SJSA1 (cell line): ENCODE measurements around the gene BCS1L. TPM values are rescaled to one million over a fixed set of nuclear protein-coding genes. Genes with fewer than 3 reads are reported as not detected.

ENCODE experiments used
- DNase-seq, 2 experiments: peaks; one replicate each; pipeline ENCODE4 v3.0.0-alpha.2; 2015 to 2020; ENCODE audit warnings: low spot score in 2 of 2, low read depth in 1 of 2
- H3K27ac ChIP-seq: fragments of 250-450 bp; sonication (Bioruptor Pico); 2 replicates; pipeline ENCODE4 v1.5.1; 2020; ENCODE audit warnings: mild to moderate bottlenecking, moderate library complexity
- H3K27me3 ChIP-seq: fragments of 250-450 bp; sonication (Bioruptor Pico); replicated peaks from 2 replicates; pipeline ENCODE4 v1.5.1; 2020; ENCODE audit warnings: mild to moderate bottlenecking, moderate library complexity
- H3K36me3 ChIP-seq: fragments of 250-450 bp; sonication (Bioruptor Pico); 2 replicates; pipeline ENCODE4 v1.5.1; 2020; ENCODE audit warnings: mild to moderate bottlenecking
- H3K4me1 ChIP-seq: fragments of 250-450 bp; sonication (Bioruptor Pico); replicated peaks from 2 replicates; pipeline ENCODE4 v1.6.1; 2021; ENCODE audit warnings: mild to moderate bottlenecking
- H3K4me3 ChIP-seq: fragments of 250-450 bp; sonication (Bioruptor Pico); 2 replicates; pipeline ENCODE4 v1.5.1; 2020; ENCODE audit warnings: mild to moderate bottlenecking
- H3K9me3 ChIP-seq: fragments of 250-450 bp; sonication (Bioruptor Pico); replicated peaks from 2 replicates; pipeline ENCODE4 v1.5.1; 2020; ENCODE audit warnings: mild to moderate bottlenecking
- total RNA-seq: library from RNA; depleted of rRNA; stranded (reverse); fragments of >200 nt; shearing (Covaris generic); gene quantifications from 2 replicates; pipeline ENCODE4 v1.2.3, GENCODE V29; 2014

The BCS1L gene
- total RNA-seq, 1 experiment from 2014 or later: 35.8 TPM

DNA sequence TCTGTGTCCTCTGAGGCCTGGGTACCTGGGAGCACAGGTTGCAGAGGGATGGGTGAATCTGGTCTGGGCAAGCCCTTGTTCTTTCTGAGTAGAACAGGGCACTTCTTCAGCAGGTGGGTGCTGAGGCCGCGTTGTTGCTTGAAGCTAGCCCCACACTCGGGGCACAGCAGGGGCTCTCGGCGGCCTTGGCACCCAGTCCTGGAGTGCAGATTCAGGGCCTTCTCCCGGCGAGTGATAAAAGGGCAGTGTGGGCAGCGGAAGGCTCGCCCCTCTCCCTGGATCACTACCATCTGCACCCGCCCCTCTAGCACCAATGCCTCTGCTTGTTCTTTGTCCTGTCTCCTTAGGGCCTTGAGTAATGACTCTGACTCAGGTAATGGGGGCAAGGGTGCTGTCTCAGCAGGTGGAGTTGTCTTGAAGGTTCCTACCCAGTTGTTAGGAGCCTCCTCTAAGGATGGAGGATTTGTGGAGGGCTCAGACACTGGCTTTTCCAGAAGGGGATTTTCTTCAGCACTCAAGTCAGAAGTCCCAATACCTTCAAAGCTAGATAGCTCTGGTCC lies 15.7 kb upstream of the BCS1L start:
- Histone ChIP-seq H3K4me1 (no peaks in the 10 kb centered on the region), H3K27ac (no peak overlapping the region), H3K9me3 (no peaks in the 10 kb centered on the region), H3K4me3 (no peak overlapping the region), H3K27me3 (no peaks in the 10 kb centered on the region), H3K36me3 (peaks cover 93% of the 10 kb centered on the region)
- DNase-seq: no peak

- Histone ChIP-seq H3K27ac (no peak overlapping the region), H3K27me3 (no peaks in the 10 kb centered on the region), H3K4me1 (no peaks in the 10 kb centered on the region), H3K4me3 (no peak overlapping the region), H3K36me3 (peaks cover 95% of the 10 kb centered on the region), H3K9me3 (no peaks in the 10 kb centered on the region)
- DNase-seq: no peak
Observed at GRCh38 chr2:218644721-218645120, 14.8 kb upstream of the BCS1L start.

DNA sequence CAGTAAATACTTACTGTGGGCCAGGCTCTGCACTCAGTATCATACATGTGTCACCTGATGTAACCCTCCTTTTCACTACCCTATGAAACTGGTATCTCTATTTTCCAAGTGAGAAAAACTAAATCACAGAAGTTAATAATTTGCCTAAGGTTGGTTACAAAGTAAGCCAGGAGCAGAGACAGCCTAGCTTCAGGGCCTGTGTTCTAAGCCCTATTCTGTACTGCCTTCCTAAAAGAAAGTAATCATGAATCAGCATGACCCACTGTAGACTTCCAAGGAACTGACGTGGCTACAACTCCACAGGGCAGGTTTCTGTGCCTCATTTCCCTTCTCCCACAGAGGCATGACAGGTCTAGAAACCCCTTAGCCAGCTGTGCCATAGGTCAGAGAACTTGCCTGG lies 14.4 kb upstream of the BCS1L start:
- H3K27me3 ChIP-seq: no peaks in the 10 kb centered on the region
- H3K4me1 ChIP-seq: no peaks in the 10 kb centered on the region
- no peak overlapping the region for H3K27ac ChIP-seq
- H3K4me3 ChIP-seq: no peak overlapping the region
- DNase-seq: no peak
- peaks cover 98% of the 10 kb centered on the region for H3K36me3 ChIP-seq
- H3K9me3 ChIP-seq: no peaks in the 10 kb centered on the region

GRCh38 chr2:218648088-218648786 lies 11.2 kb upstream of the BCS1L start:
- Histone ChIP-seq H3K4me1 (no peaks in the 10 kb centered on the region), H3K27me3 (no peaks in the 10 kb centered on the region), H3K4me3 (no peak overlapping the region), H3K36me3 (peaks cover 94% of the 10 kb centered on the region), H3K27ac (no peak overlapping the region), H3K9me3 (no peaks in the 10 kb centered on the region)
- DNase-seq: peak; percentile 42 to 63

DNA sequence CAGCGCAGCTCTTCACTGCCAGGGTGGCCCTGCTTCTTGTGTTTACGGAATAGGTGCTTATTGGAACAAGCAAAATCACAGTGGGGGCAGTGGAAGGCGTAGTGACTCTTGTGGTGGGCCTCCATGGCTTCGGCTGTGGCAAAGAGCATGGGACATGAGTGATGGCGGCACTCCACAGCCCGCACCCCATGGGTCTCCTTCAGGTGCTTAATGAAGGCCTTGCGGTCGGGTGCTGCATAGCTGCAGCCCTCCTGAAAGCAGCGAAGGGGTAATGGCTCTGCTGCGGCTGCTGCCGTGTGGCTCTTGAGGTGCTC lies 10.7 kb upstream of the BCS1L start:
- no peak for DNase-seq
- peaks cover 95% of the 10 kb centered on the region for H3K36me3 ChIP-seq
- H3K27ac ChIP-seq: no peak overlapping the region
- no peaks in the 10 kb centered on the region for H3K27me3 ChIP-seq
- H3K4me1 ChIP-seq: no peaks in the 10 kb centered on the region
- no peak overlapping the region for H3K4me3 ChIP-seq
- no peaks in the 10 kb centered on the region for H3K9me3 ChIP-seq

GRCh38 chr2:218655751-218656150 lies 3.7 kb upstream of the BCS1L start:
- Histone ChIP-seq H3K27ac (no peak overlapping the region), H3K4me3 (no peak overlapping the region), H3K36me3 (peaks cover 74% of the 10 kb centered on the region), H3K27me3 (no peaks in the 10 kb centered on the region), H3K9me3 (no peaks in the 10 kb centered on the region), H3K4me1 (peaks cover 4% of the 10 kb centered on the region)
- no peak for DNase-seq

- no peaks in the 10 kb centered on the region for H3K27me3 ChIP-seq
- H3K9me3 ChIP-seq: no peaks in the 10 kb centered on the region
- peaks cover 4% of the 10 kb centered on the region for H3K4me1 ChIP-seq
- H3K27ac ChIP-seq: peak overlapping the region; percentile 35; the same call in 1 of the 2 replicates
- H3K36me3 ChIP-seq: peaks cover 77% of the 10 kb centered on the region
- DNase-seq: peak in 1 of 2 experiments; percentile 42
- H3K4me3 ChIP-seq: peak overlapping the region; percentile 68
Observed at GRCh38 chr2:218658671-218659257, 719 bp upstream of the BCS1L start.

DNA sequence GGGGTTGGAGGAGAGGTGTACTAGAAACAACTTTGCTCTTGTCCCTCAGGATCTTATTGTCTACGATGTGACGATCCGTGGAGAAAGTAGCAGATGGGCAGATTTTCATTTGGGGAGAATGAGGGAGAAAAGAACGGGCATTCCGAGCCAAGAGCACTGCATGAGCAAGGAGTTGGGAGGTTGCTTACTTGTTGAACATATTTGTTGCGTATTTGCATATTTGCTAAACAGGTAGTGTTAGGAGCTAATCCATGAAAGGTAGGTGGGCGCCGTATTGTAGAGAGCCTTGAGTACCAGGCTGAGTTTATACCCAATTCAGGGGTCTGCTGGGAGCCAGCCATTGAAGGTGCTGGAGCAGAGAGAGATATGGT lies 490 bp downstream of the BCS1L start:
- no peaks in the 10 kb centered on the region for H3K9me3 ChIP-seq
- peaks cover 4% of the 10 kb centered on the region for H3K4me1 ChIP-seq
- no peak for DNase-seq
- peak overlapping the region; percentile 68 for H3K4me3 ChIP-seq
- H3K36me3 ChIP-seq: peaks cover 77% of the 10 kb centered on the region
- H3K27ac ChIP-seq: no peak overlapping the region
- H3K27me3 ChIP-seq: no peaks in the 10 kb centered on the region

GRCh38 chr2:218662377-218662776 lies 2.9 kb downstream of the BCS1L start:
- Histone ChIP-seq H3K27ac (no peak overlapping the region), H3K9me3 (no peaks in the 10 kb centered on the region), H3K4me1 (peaks cover 4% of the 10 kb centered on the region), H3K27me3 (no peaks in the 10 kb centered on the region), H3K36me3 (peaks cover 79% of the 10 kb centered on the region), H3K4me3 (no peak overlapping the region)
- no peak for DNase-seq

- no peak overlapping the region for H3K27ac ChIP-seq
- H3K36me3 ChIP-seq: peaks cover 79% of the 10 kb centered on the region
- DNase-seq: no peak
- no peak overlapping the region for H3K4me3 ChIP-seq
- H3K9me3 ChIP-seq: no peaks in the 10 kb centered on the region
- peaks cover 4% of the 10 kb centered on the region for H3K4me1 ChIP-seq
- no peaks in the 10 kb centered on the region for H3K27me3 ChIP-seq
Observed at GRCh38 chr2:218662827-218663226, 3.3 kb downstream of the BCS1L start.

GRCh38 chr2:218663901-218664300 lies 4.4 kb downstream of the BCS1L start:
- H3K27me3 ChIP-seq: no peaks in the 10 kb centered on the region
- peaks cover 83% of the 10 kb centered on the region for H3K36me3 ChIP-seq

DNA sequence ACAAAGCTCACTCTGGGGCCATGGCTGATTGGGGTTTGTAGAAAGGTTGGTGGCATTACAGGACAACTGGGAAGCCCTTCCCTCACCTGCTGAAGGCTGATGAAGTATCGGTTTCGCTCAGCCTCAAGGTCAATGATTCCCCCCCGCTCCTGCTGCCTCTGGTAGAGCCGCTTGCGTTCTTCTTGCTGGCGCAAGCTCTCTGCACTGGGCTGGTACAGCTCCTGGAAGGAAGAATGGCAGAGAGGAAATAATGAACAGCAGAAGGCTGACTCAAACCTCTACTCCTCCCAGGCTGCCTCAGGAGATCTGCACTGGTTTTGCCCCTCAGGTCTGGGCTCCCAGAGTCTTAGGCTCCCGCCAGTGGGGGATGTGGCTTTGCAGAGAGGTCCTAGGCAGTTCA lies 5.2 kb downstream of the BCS1L start:
- peaks cover 87% of the 10 kb centered on the region for H3K36me3 ChIP-seq
- H3K4me1 ChIP-seq: peaks cover 7% of the 10 kb centered on the region
- DNase-seq: no peak
- no peak overlapping the region for H3K4me3 ChIP-seq
- no peaks in the 10 kb centered on the region for H3K27me3 ChIP-seq
- no peaks in the 10 kb centered on the region for H3K9me3 ChIP-seq
- no peak overlapping the region for H3K27ac ChIP-seq

More at GRCh38 chr2:218663901-218664300, 4.4 kb downstream of the BCS1L start:
- no peak for DNase-seq
- no peak overlapping the region for H3K4me3 ChIP-seq
- H3K27ac ChIP-seq: no peak overlapping the region
- peaks cover 4% of the 10 kb centered on the region for H3K4me1 ChIP-seq
- H3K9me3 ChIP-seq: no peaks in the 10 kb centered on the region

- Histone ChIP-seq H3K4me3 (peak overlapping the region; percentile 66), H3K36me3 (peaks cover 33% of the 10 kb centered on the region), H3K9me3 (no peaks in the 10 kb centered on the region), H3K27ac (peak overlapping the region; percentile 55), H3K4me1 (peaks cover 12% of the 10 kb centered on the region), H3K27me3 (no peaks in the 10 kb centered on the region)
- no peak for DNase-seq
Observed at GRCh38 chr2:218671097-218671653, 11.7 kb downstream of the BCS1L start.
